Measurements from ENCODE around the gene PRSS38. TPM values are rescaled to one million over a fixed set of nuclear protein-coding genes. Genes with fewer than 3 reads are reported as not detected.
"Not testable (repeated sequence)": the region's sequence is repeated elsewhere in the genome, so short reads cannot be mapped to it uniquely, and the experiment has no call there.

Gene PRSS38
- total RNA-seq, 1 donor from 2014 or later = not detected

GRCh38 chr1:227816750-227817446 lies 1.4 kb downstream of the PRSS38 start:
- ATAC-seq = no peak
- intact Hi-C loops (cut with DNase I) = no loop called here
- DNase-seq (ENCODE audit: low spot score) = no peak

GRCh38 chr1:227823537-227823936 lies 8.1 kb downstream of the PRSS38 start:
- DNase-seq (ENCODE audit: low spot score) (no peak), ATAC-seq (no peak)
- intact Hi-C loops (cut with DNase I) = no loop called here

GRCh38 chr1:227824204-227824603 lies 8.7 kb downstream of the PRSS38 start:
- no peak for ATAC-seq
- no peak for DNase-seq (ENCODE audit: low spot score)
- intact Hi-C loops (cut with DNase I) = no loop called here

GRCh38 chr1:227828786-227829185 lies 13.3 kb downstream of the PRSS38 start:
- DNase-seq (ENCODE audit: low spot score) (no peak), ATAC-seq (no peak)
- intact Hi-C loops (cut with DNase I) = no loop called here

GRCh38 chr1:227838181-227838580 lies 22.7 kb downstream of the PRSS38 start:
- DNase-seq (ENCODE audit: low spot score) (no peak), ATAC-seq (no peak)
- intact Hi-C loops (cut with DNase I) = no loop called here

GRCh38 chr1:227841096-227841495 lies 25.6 kb downstream of the PRSS38 start:
- ATAC-seq (no peak), DNase-seq (ENCODE audit: low spot score) (no peak)
- intact Hi-C loops (cut with DNase I) = no loop called here

GRCh38 chr1:227844320-227845146 lies 29.1 kb downstream of the PRSS38 start:
- ATAC-seq (no peak), DNase-seq (ENCODE audit: low spot score) (no peak)
- intact Hi-C loops (cut with DNase I) = no loop called here

- no peak for DNase-seq (ENCODE audit: low spot score)
- ATAC-seq = no peak
- intact Hi-C loops (cut with DNase I) = no loop called here
Measured at GRCh38 chr1:227845147-227845458, 29.6 kb downstream of the PRSS38 start.

- ATAC-seq (no peak), DNase-seq (ENCODE audit: low spot score) (no peak)
- intact Hi-C loops (cut with DNase I) = no loop called here
Measured at GRCh38 chr1:227845519-227845918, 30.0 kb downstream of the PRSS38 start.

- no peak for ATAC-seq
- intact Hi-C loops (cut with DNase I) = no loop called here
- no peak for DNase-seq (ENCODE audit: low spot score)
Measured at GRCh38 chr1:227846265-227846858, 30.9 kb downstream of the PRSS38 start.

GRCh38 chr1:227847046-227847445 lies 31.6 kb downstream of the PRSS38 start:
- DNase-seq (ENCODE audit: low spot score); ATAC-seq; intact Hi-C loops (cut with DNase I): not testable (repeated sequence)

GRCh38 chr1:227848430-227848932 lies 33.0 kb downstream of the PRSS38 start:
- intact Hi-C loops (cut with DNase I) = no loop called here
- DNase-seq (ENCODE audit: low spot score) (no peak), ATAC-seq (no peak)

GRCh38 chr1:227849251-227849650 lies 33.8 kb downstream of the PRSS38 start:
- DNase-seq (ENCODE audit: low spot score) (no peak), ATAC-seq (no peak)
- intact Hi-C loops (cut with DNase I) = no loop called here

- ATAC-seq = no peak
- no peak for DNase-seq (ENCODE audit: low spot score)
- intact Hi-C loops (cut with DNase I) = no loop called here
Measured at GRCh38 chr1:227854189-227854588, 38.7 kb downstream of the PRSS38 start.

GRCh38 chr1:227855687-227856086 lies 40.2 kb downstream of the PRSS38 start:
- ATAC-seq = no peak
- no peak for DNase-seq (ENCODE audit: low spot score)
- intact Hi-C loops (cut with DNase I) = no loop called here

- intact Hi-C loops (cut with DNase I) = no loop called here
- DNase-seq (ENCODE audit: low spot score) (no peak), ATAC-seq (no peak)
Measured at GRCh38 chr1:227856147-227856858, 40.8 kb downstream of the PRSS38 start.

- intact Hi-C loops (cut with DNase I) = no loop called here
- no peak for DNase-seq (ENCODE audit: low spot score)
- no peak for ATAC-seq
Measured at GRCh38 chr1:227864882-227865281, 49.4 kb downstream of the PRSS38 start.

GRCh38 chr1:227869279-227869842 lies 53.9 kb downstream of the PRSS38 start:
- ATAC-seq (no peak), DNase-seq (ENCODE audit: low spot score) (no peak)
- intact Hi-C loops (cut with DNase I) = no loop called here

- ATAC-seq = no peak
- DNase-seq (ENCODE audit: low spot score) = no peak
- intact Hi-C loops (cut with DNase I) = no loop called here
Measured at GRCh38 chr1:227869851-227870305, 54.4 kb downstream of the PRSS38 start.
